ENCODE measurements around the gene ADAM10.

DNA sequence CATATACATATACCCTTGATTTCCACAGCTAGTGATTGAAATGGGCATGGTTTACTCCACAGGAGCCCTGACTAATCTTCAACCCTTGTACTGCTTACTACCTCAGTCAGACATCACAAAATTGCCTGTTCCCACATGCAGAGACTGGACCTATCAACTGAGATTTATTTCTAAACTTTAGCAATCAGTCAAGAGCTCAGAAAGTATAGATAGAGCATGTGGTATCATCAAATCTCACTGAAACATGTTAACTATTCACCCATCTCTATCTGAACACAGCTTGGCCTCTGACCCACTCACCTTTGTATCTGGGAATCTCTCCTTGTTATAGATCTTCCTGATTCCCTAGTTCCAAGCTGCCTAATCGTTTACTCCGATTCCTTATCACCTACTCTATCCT is 14.6 kb downstream of the ADAM10 start:
- TF ChIP-seq POLR2AphosphoS5 (IDR thresholded peaks at IDR 0.05; ENCODE audit: low read depth, low read length): no peak
- TF ChIP-seq, protein P1, sequence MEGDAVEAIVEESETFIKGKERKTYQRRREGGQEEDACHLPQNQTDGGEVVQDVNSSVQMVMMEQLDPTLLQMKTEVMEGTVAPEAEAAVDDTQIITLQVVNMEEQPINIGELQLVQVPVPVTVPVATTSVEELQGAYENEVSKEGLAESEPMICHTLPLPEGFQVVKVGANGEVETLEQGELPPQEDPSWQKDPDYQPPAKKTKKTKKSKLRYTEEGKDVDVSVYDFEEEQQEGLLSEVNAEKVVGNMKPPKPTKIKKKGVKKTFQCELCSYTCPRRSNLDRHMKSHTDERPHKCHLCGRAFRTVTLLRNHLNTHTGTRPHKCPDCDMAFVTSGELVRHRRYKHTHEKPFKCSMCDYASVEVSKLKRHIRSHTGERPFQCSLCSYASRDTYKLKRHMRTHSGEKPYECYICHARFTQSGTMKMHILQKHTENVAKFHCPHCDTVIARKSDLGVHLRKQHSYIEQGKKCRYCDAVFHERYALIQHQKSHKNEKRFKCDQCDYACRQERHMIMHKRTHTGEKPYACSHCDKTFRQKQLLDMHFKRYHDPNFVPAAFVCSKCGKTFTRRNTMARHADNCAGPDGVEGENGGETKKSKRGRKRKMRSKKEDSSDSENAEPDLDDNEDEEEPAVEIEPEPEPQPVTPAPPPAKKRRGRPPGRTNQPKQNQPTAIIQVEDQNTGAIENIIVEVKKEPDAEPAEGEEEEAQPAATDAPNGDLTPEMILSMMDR (IDR thresholded peaks at IDR 0.05; ENCODE audit: control extremely low read depth in 1 of 3, insufficient read depth in 1 of 3, low read depth in 1 of 3, low read length in 3 of 3): no peak
- TF ChIP-seq MAFK (IDR thresholded peaks at IDR 0.05; ENCODE audit: low read depth, low read length): no peak
- TF ChIP-seq GTF2F1 (IDR thresholded peaks at IDR 0.05; ENCODE audit: borderline replicate concordance, low read depth, low read length): no peak

Measured in H1 (cell line).